Subcutaneous adipose tissue (tissue), 4 donors: ENCODE results near the gene PALLD. TPM values are rescaled to one million over a fixed set of nuclear protein-coding genes. Genes with fewer than 3 reads are reported as not detected.

Experiments
- total RNA-seq, 4 donors: library from RNA; depleted of rRNA; stranded (reverse); fragments of >200 nt; gene quantifications; one replicate each; pipeline ENCODE4 v1.1.0, GENCODE V29; 2016
- TF ChIP-seq, protein P1 (sequence below): fragments of 450-650 bp; IDR thresholded peaks from one replicate; pipeline ENCODE4 v1.5.1; 2016; ENCODE audit warnings: low read depth, mild to moderate bottlenecking, control low read depth, antibody characterized with exemption, moderate library complexity

The PALLD gene
- total RNA-seq, 4 donors from 2014 or later: 94.1 to 118 (median 110) TPM

GRCh38 chr4:168551945-168552695 lies 55.3 kb downstream of the PALLD start:
- TF ChIP-seq, protein P1, sequence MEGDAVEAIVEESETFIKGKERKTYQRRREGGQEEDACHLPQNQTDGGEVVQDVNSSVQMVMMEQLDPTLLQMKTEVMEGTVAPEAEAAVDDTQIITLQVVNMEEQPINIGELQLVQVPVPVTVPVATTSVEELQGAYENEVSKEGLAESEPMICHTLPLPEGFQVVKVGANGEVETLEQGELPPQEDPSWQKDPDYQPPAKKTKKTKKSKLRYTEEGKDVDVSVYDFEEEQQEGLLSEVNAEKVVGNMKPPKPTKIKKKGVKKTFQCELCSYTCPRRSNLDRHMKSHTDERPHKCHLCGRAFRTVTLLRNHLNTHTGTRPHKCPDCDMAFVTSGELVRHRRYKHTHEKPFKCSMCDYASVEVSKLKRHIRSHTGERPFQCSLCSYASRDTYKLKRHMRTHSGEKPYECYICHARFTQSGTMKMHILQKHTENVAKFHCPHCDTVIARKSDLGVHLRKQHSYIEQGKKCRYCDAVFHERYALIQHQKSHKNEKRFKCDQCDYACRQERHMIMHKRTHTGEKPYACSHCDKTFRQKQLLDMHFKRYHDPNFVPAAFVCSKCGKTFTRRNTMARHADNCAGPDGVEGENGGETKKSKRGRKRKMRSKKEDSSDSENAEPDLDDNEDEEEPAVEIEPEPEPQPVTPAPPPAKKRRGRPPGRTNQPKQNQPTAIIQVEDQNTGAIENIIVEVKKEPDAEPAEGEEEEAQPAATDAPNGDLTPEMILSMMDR: no peak

- TF ChIP-seq, protein P1: no peak
These were observed 57.0 kb downstream of the PALLD start for GRCh38 chr4:168553714-168554370.

DNA sequence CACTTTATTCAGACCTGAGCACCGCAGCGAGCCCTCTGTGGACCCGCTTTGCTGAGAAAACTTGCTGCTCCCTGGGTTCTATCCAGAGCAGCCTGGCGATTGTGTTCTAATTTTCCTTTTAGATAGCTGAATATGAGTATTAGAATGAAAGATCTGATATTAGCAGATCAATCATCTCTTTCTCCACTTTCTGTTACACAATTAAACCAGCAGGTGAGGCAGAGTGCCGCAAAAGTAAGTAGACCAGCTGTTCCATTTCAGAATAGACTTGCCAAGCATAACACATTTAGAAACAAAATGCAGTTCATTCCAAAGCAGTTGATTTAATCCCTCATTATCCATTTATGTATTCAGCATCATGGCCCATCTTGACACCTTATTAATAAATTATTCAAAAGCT lies 58.6 kb downstream of the PALLD start:
- TF ChIP-seq, protein P1: no peak

- TF ChIP-seq, protein P1: no peak
These were observed 60.8 kb downstream of the PALLD start for GRCh38 chr4:168557658-168558057.

DNA sequence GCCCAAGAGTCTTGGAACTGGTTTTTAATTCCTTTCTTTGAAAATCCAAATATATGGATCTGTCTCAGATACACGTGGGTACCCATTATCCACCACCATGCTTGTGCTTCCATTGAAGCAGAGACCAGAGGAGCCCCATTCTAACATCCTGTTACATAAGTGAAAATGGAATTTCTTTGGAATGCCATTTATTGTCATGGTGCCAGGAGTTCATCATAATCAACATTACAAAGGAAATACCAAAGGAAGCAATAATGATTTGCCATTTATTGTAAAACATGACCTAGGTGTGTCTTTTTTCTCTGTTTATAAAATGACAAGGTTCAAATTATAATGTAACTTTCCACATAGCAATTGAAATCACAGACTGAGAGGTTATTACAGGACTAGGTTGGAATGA lies 61.7 kb downstream of the PALLD start:
- TF ChIP-seq, protein P1: no peak

GRCh38 chr4:168560184-168561180 lies 63.6 kb downstream of the PALLD start:
- TF ChIP-seq, protein P1: no peak
